Adrenal gland (tissue), 12 donors: Measurements from ENCODE around the gene FOXP4. TPM values are rescaled to one million over a fixed set of nuclear protein-coding genes. Genes with fewer than 3 reads are reported as not detected.

Experiments
- DNase-seq, 7 donors: peaks; one replicate each; pipeline ENCODE4 v3.0.0-alpha.2; 2019 to 2020
- H3K27ac ChIP-seq, 5 donors: fragments of 200-600 bp; sonication (generic) in 4 of 5; 1 replicate in 3 of 5; 2 replicates in 2 of 5; pipeline versions ENCODE4 v1.5.1 to v1.8.0; 2016 to 2020; ENCODE audit warnings: mild to moderate bottlenecking in 1 of 5
- H3K27me3 ChIP-seq: fragments of 200-600 bp; 2 replicates; pipeline ENCODE4 v1.8.0; 2021
- H3K36me3 ChIP-seq, 2 donors: fragments of 200-600 bp; replicated peaks in 1 of 2; 1 replicate in 1 of 2; 2 replicates in 1 of 2; pipeline versions ENCODE4 v1.5.1 to v1.8.0; 2018 to 2022
- H3K4me1 ChIP-seq, 2 donors: fragments of 200-600 bp; replicated peaks in 1 of 2; 1 replicate in 1 of 2; 2 replicates in 1 of 2; pipeline versions ENCODE4 v1.5.1 to v1.8.0; 2018 to 2021
- H3K4me3 ChIP-seq, 4 donors: fragments of 200-600 bp; sonication (generic) in 3 of 4; one replicate each; pipeline ENCODE4 v1.5.1; 2016 to 2018
- H3K9me3 ChIP-seq, 3 donors: fragments of 200-600 bp; sonication (generic) in 1 of 3; replicated peaks in 1 of 3; 1 replicate in 2 of 3; 2 replicates in 1 of 3; pipeline versions ENCODE4 v1.5.1 to v1.8.0; 2016 to 2021
- POLR2A ChIP-seq, 2 donors: fragments of 450-650 bp; IDR thresholded peaks; one replicate each; pipeline ENCODE4 v1.6.1; 2017; ENCODE audit warnings: antibody characterized with exemption in 2 of 2, mild to moderate bottlenecking in 2 of 2, moderate library complexity in 1 of 2
- WGBS, 4 donors: extraction: QIAGEN DNeasy Blood & Tissue Kit in 2 of 4; methylation state at CpG; one replicate each; pipeline versions ENCODE4 v1.1.5 to v1.1.7; 2013 to 2017; 5-methylcytosine and 5-hydroxymethylcytosine counted together
- intact Hi-C, 2 donors: fragments of 100-400 bp; cut with DNase I; formaldehyde crosslinking; loops; one replicate each; pipeline versions ENCODE4 v1.14.1 to v1.15.0; 2022 to 2023
- polyA plus RNA-seq, 3 donors: library from polyadenylated mRNA; stranded (reverse); fragments of 200-250 nt in 2 of 3; fragments of 350-450 nt in 1 of 3; fragmentation: Illumina TruSeq in 1 of 3; extraction: RNeasy Lipid Tissue Mini Kit (QIAGEN cat#74804) in 1 of 3; gene quantifications; one replicate each; pipeline ENCODE4 v1.2.3, GENCODE V29; 2013 to 2014
- total RNA-seq, 9 donors: library from RNA; depleted of rRNA in 4 of 9; stranded (reverse); fragments of >200 nt in 4 of 9; fragments of 120-200 nt in 1 of 9; fragmentation: NEBNext Ultra II Directional in 1 of 9; extraction: Animal tissue kit (Norgen Biotek cat#: 25700) in 1 of 9; gene quantifications; one replicate each; pipeline versions ENCODE4 v1.1.0 to v1.2.4, GENCODE V29; 2013 to 2023
- TF ChIP-seq, protein P1 (sequence below), 6 experiments: fragments of 450-650 bp in 4 of 6; fragments of 200-600 bp in 2 of 6; sonication (generic) in 1 of 6; IDR thresholded peaks; 1 replicate in 5 of 6; 2 replicates in 1 of 6; pipeline versions ENCODE4 v1.5.1 to v1.8.0; 2016 to 2021; ENCODE audit warnings: antibody characterized with exemption in 6 of 6, mild to moderate bottlenecking in 2 of 6, moderate library complexity in 1 of 6
- donor health status: healthy with polysubstance abuse.
- donor health status: Bipolar disorder and iron deficiency.
- donor health status: DM: yes; HTN: yes; CAD: no.
- donor health status: DM: no; HTN: no; CAD: no.
- donor health status: DM: no; HTN: no; CAD: no.
- donor health status: DM: yes; HTN: yes; CAD: no.

The FOXP4 gene
- total and polyA plus RNA-seq, 12 donors = 1.6 to 18.2 (median 11.3) TPM

DNA sequence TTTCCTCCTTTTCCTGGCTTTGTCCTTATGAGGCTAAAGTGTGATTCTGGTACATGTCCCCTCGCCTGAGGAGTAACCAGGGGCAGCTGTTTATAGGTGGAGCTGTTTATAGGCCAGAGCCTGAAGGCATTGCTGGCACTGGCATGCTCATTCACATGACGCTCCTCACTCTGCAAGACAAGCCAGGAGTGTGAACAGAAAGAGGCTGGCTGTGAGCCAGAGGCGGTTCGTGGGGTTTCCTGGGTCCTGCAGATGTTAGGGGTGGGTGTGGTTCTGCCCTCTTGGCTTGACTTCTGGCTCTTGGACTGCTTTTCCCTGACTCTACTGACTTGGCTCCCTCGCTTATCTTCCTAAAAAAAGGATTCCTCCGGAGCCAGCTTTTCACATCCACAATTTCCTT lies 79.3 kb downstream of the FOXP4 start:
- no peak for DNase-seq
- H3K27ac ChIP-seq = no peak overlapping the region
- TF ChIP-seq, protein P1, sequence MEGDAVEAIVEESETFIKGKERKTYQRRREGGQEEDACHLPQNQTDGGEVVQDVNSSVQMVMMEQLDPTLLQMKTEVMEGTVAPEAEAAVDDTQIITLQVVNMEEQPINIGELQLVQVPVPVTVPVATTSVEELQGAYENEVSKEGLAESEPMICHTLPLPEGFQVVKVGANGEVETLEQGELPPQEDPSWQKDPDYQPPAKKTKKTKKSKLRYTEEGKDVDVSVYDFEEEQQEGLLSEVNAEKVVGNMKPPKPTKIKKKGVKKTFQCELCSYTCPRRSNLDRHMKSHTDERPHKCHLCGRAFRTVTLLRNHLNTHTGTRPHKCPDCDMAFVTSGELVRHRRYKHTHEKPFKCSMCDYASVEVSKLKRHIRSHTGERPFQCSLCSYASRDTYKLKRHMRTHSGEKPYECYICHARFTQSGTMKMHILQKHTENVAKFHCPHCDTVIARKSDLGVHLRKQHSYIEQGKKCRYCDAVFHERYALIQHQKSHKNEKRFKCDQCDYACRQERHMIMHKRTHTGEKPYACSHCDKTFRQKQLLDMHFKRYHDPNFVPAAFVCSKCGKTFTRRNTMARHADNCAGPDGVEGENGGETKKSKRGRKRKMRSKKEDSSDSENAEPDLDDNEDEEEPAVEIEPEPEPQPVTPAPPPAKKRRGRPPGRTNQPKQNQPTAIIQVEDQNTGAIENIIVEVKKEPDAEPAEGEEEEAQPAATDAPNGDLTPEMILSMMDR (IDR thresholded peaks at IDR 0.05) = no peak
- no peak for TF ChIP-seq POLR2A (IDR thresholded peaks at IDR 0.05)
- no peak overlapping the region for H3K4me3 ChIP-seq
- intact Hi-C loops = no loop called here
- 53 to 74% (median 61%) methylated on average over 5 to 6 of the region's 6 CpGs for WGBS, 4 donors
- H3K36me3 ChIP-seq = no peaks in the 10 kb centered on the region
- H3K4me1 ChIP-seq = no peaks in the 10 kb centered on the region
- H3K27me3 ChIP-seq = no peaks in the 10 kb centered on the region
- H3K9me3 ChIP-seq = peaks cover 0 to 4% (median 0%) of the 10 kb centered on the region in 3 donors

DNA sequence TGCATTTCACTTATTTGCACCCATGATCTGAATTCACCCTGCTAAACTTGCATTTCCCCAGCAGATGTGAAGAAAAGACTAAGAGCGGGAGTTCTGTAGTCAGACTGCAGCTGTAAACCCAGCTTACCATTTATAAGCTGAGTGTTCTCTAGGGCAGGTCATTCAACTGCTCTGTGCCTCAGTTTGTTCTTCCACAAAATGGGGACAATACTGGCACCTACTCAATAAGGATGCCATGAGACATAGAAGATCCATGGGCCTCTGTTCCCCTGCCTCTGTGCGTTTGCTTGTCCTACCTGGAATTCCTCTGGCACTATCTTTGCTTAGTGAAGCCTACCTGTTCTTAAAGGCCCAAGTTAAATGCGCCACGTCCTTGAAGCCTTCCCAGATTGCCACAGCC lies 79.8 kb downstream of the FOXP4 start:
- intact Hi-C loops = no loop called here
- H3K27me3 ChIP-seq = no peaks in the 10 kb centered on the region
- no peak overlapping the region for H3K27ac ChIP-seq
- no peak for DNase-seq
- H3K9me3 ChIP-seq = peaks cover 0 to 4% (median 0%) of the 10 kb centered on the region in 3 donors
- 85 to 91% (median 89%) methylated on average over 4 of the region's 4 CpGs for WGBS, 4 donors
- H3K4me1 ChIP-seq = no peaks in the 10 kb centered on the region
- H3K36me3 ChIP-seq = no peaks in the 10 kb centered on the region
- H3K4me3 ChIP-seq = no peak overlapping the region
- TF ChIP-seq POLR2A (IDR thresholded peaks at IDR 0.05) = no peak
- TF ChIP-seq, protein P1 (IDR thresholded peaks at IDR 0.05) = no peak

DNA sequence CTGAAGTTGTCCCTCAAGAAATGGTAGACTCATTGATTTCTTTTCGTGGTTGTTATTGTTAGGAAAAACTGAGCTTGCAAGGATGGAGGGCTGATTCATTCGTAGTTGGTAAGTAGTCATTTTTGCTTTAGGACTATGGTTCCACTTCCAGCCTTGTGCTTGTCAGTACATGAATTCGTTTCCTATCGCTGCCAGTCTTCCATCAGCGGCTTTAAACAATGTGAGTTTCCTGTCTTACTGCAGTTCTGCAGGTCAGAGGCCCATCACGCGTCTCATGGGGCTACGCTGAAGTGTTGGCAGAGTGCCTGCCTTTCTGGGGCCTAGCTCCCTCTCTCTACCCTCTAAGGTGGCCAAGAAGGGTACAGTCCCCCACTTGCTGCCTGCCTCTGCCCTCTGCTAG lies 80.7 kb downstream of the FOXP4 start:
- intact Hi-C loops = no loop called here
- Histone ChIP-seq H3K9me3 (no peaks in the 10 kb centered on the region), H3K4me3 (no peak overlapping the region), H3K27me3 (no peaks in the 10 kb centered on the region), H3K36me3 (no peaks in the 10 kb centered on the region), H3K4me1 (no peaks in the 10 kb centered on the region), H3K27ac (no peak overlapping the region)
- no peak for DNase-seq
- TF ChIP-seq, protein P1 (IDR thresholded peaks at IDR 0.05) = no peak
- no peak for TF ChIP-seq POLR2A (IDR thresholded peaks at IDR 0.05)
- 67 to 81% (median 76%) methylated on average over 8 of the region's 8 CpGs for WGBS, 4 donors

DNA sequence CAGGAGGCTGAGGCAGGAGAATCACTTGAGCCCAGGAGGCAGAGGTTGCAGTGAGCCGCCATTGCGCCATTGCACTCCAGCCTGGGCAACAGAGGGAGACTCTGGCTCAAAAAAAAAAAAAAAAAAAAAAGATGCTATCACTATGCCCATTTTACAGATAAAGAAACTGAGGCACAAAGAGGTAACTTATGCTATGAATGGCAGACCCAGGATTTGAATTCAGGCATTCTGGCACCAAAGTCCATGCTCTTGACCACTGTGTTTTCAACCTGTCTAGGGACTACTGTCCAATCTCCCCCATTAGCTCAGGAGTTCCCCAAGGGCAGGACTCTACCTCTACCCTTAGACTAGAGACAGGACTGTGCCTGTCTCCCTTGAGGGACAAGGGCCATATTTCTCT lies 82.9 kb downstream of the FOXP4 start:
- Histone ChIP-seq H3K36me3 (no peaks in the 10 kb centered on the region), H3K27ac (no peak overlapping the region), H3K9me3 (no peaks in the 10 kb centered on the region), H3K4me1 (no peaks in the 10 kb centered on the region), H3K4me3 (no peak overlapping the region), H3K27me3 (no peaks in the 10 kb centered on the region)
- TF ChIP-seq, protein P1 (IDR thresholded peaks at IDR 0.05) = no peak
- no peak for TF ChIP-seq POLR2A (IDR thresholded peaks at IDR 0.05)
- WGBS, 4 donors = 95 to 100% (median 99%) methylated on average over 2 of the region's 2 CpGs
- no peak for DNase-seq
- intact Hi-C loops = no loop called here
